K562 (cell line): ENCODE measurements around the gene ENDOG. TPM values are rescaled to one million over a fixed set of nuclear protein-coding genes. Genes with fewer than 3 reads are reported as not detected.

Experiments used
- CBX3 ChIP-seq, 2 experiments: IDR thresholded peaks; 1 replicate in 1 of 2; 2 replicates in 1 of 2; pipeline ENCODE4 v1.6.1; 2012; ENCODE audit warnings: inconsistent platforms in 2 of 2, low read length in 2 of 2, borderline replicate concordance in 1 of 2, control low read depth in 1 of 2
- DMBX1 ChIP-seq: fragments of 250-450 bp; sonication (Bioruptor Pico); IDR thresholded peaks from 2 replicates; pipeline ENCODE4 v1.8.0; 2022; ENCODE audit warnings: inconsistent platforms, mild to moderate bottlenecking, moderate library complexity, borderline replicate concordance
- NR0B1 ChIP-seq: fragments of 450-650 bp; IDR thresholded peaks from one replicate; pipeline ENCODE4 v1.6.1; 2018; ENCODE audit warnings: mild to moderate bottlenecking, moderate library complexity; ENCODE audit not compliant: partially characterized antibody
- NR4A1 ChIP-seq, 2 experiments: fragments of 250-450 bp in 1 of 2; fragments of 450-650 bp in 1 of 2; sonication (Bioruptor Pico) in 1 of 2; IDR thresholded peaks; 2 replicates each; pipeline versions ENCODE4 v1.4.0 to v1.6.1; 2016 to 2020; ENCODE audit warnings: mild to moderate bottlenecking in 2 of 2, missing compliant biosample characterization in 1 of 2, missing genetic modification characterization in 1 of 2, moderate library complexity in 1 of 2
- NUFIP1 ChIP-seq: fragments of 450-650 bp; IDR thresholded peaks from 2 replicates; pipeline ENCODE4 v1.6.1; 2018; ENCODE audit not compliant: partially characterized antibody
- SIRT6 ChIP-seq: IDR thresholded peaks from one replicate; pipeline ENCODE4 v1.6.1; 2012; ENCODE audit warnings: low read depth, mild to moderate bottlenecking, control low read depth, inconsistent platforms, low read length, moderate library complexity
- YY1 ChIP-seq, 3 experiments: IDR thresholded peaks; 2 replicates each; pipeline ENCODE4 v1.6.1; 2011; ENCODE audit warnings: low read length in 2 of 3, mild to moderate bottlenecking in 2 of 3, moderate library complexity in 2 of 3, borderline replicate concordance in 1 of 3, control low read depth in 1 of 3, low read depth in 1 of 3; ENCODE audit not compliant: insufficient read depth in 3 of 3, insufficient replicate concordance in 2 of 3, control insufficient read depth in 1 of 3, insufficient read length in 1 of 3; ENCODE audit errors: extremely low read depth in 1 of 3
- ZBTB12 ChIP-seq: fragments of 250-450 bp; sonication (Bioruptor Pico); IDR thresholded peaks from 2 replicates; pipeline ENCODE4 v1.4.0; 2020
- ZBTB40 ChIP-seq, 2 experiments: fragments of 450-650 bp in 1 of 2; sonication (generic) in 1 of 2; formaldehyde crosslinking in 1 of 2; IDR thresholded peaks; 2 replicates each; pipeline versions ENCODE4 v1.7.1 to v1.9.0; 2016 to 2022; ENCODE audit warnings: inconsistent platforms in 1 of 2, mild to moderate bottlenecking in 1 of 2, missing genetic modification reagents in 1 of 2
- ZEB2 ChIP-seq: fragments of 450-650 bp; IDR thresholded peaks from 2 replicates; pipeline ENCODE4 v1.6.1; 2016
- ZNF551 ChIP-seq: fragments of 250-450 bp; sonication (Bioruptor Pico); IDR thresholded peaks from 2 replicates; pipeline ENCODE4 v1.5.0; 2021; ENCODE audit warnings: mild to moderate bottlenecking, moderate library complexity
- polyA plus RNA-seq, 8 experiments: library from polyadenylated mRNA; depleted of rRNA in 4 of 8; stranded (reverse) in 5 of 8; unstranded in 3 of 8; fragments of >200 nt; fragmentation: Nextera tagmentation in 2 of 8; fragmentation: Illumina TruSeq in 1 of 8; extraction: Ambion mirVana in 2 of 8; extraction: Trizol in 1 of 8; gene quantifications; 2 replicates each; pipeline versions ENCODE4 v1.2.1 to v1.2.3, GENCODE V29; 2011 to 2014; ENCODE audit warnings: inconsistent platforms in 1 of 8, missing spikeins in 1 of 8
- total RNA-seq, 7 experiments: library from RNA; depleted of rRNA in 6 of 7; stranded (reverse); fragments of >200 nt in 6 of 7; fragmentation: Illumina TruSeq in 2 of 7; extraction: Trizol in 2 of 7; gene quantifications; 2 replicates each; pipeline versions ENCODE4 v1.2.1 to v1.2.3, GENCODE V29; 2011 to 2021; ENCODE audit warnings: low replicate concordance in 1 of 7

ENDOG gene
- total and polyA plus RNA-seq, 9 of the 15 experiments (the other 6 are each of a cell fraction or from before 2014, with no cell fraction given) = 1.2 to 91.0 (median 25.5) TPM

- TF ChIP-seq NR0B1 = no peak
- no peak for TF ChIP-seq ZNF551
- TF ChIP-seq DMBX1 (CRISPR knock-in tag) = peak; percentile 37; the same call in 1 of the 2 replicates
- TF ChIP-seq SIRT6 = no peak
- TF ChIP-seq CBX3 (IDR thresholded peaks at IDR 0.05; ENCODE audit: borderline replicate concordance in 1 of 2, low read length in 2 of 2) = peak in 1 of 2 experiments; percentile 83; a peak in 2 of 3 replicates
- TF ChIP-seq ZBTB12 = no peak
- no peak for TF ChIP-seq ZBTB40 (IDR thresholded peaks at IDR 0.05)
- no peak for TF ChIP-seq ZBTB40 (CRISPR knock-in tag; IDR thresholded peaks at IDR 0.05)
- no peak for TF ChIP-seq NUFIP1
- no peak for TF ChIP-seq NR4A1 (CRISPR knock-in tag; IDR thresholded peaks at IDR 0.05)
- TF ChIP-seq NR4A1 (tag; IDR thresholded peaks at IDR 0.05) = no peak
- TF ChIP-seq YY1 (IDR thresholded peaks at IDR 0.05; ENCODE audit: borderline replicate concordance in 1 of 3, control insufficient read depth in 1 of 3, extremely low read depth in 1 of 3, insufficient read depth in 3 of 3, insufficient read length in 1 of 3, insufficient replicate concordance in 2 of 3, low read depth in 1 of 3, low read length in 2 of 3) = no peak
- TF ChIP-seq ZEB2 = peak; percentile 39; the same call in 1 of the 2 replicates
Measured at GRCh38 chr9:128781187-128782070, 36.9 kb upstream of the ENDOG start (continued).
